ACC112 (cell line): Measurements from ENCODE around the gene SLC49A4.

Source experiments
- H2AFZ ChIP-seq: fragments of 200-600 bp; sonication (generic); one replicate; pipeline ENCODE4 v1.6.0; 2017; ENCODE audit warnings: antibody characterized with exemption, low read length; ENCODE audit not compliant: unreplicated experiment
- H3K27ac ChIP-seq: fragments of 200-600 bp; sonication (generic); 2 replicates; pipeline ENCODE4 v1.5.1; 2014; ENCODE audit warnings: low read depth, mild to moderate bottlenecking, antibody characterized with exemption, low read length, moderate library complexity
- H3K27me3 ChIP-seq: fragments of 200-600 bp; sonication (generic); 2 replicates; pipeline ENCODE4 v1.6.1; 2014; ENCODE audit warnings: mild to moderate bottlenecking, antibody characterized with exemption, low read length, moderate library complexity, mixed read lengths; ENCODE audit not compliant: insufficient read depth
- H3K36me3 ChIP-seq: fragments of 200-600 bp; sonication (generic); 2 replicates; pipeline ENCODE4 v1.6.1; 2016; ENCODE audit warnings: mild to moderate bottlenecking, antibody characterized with exemption, low read length, moderate library complexity, mixed read lengths; ENCODE audit not compliant: insufficient read depth
- H3K4me1 ChIP-seq: fragments of 200-600 bp; sonication (generic); one replicate; pipeline ENCODE4 v1.6.1; 2016; ENCODE audit warnings: low read length, mixed read lengths; ENCODE audit not compliant: insufficient read depth, unreplicated experiment, control insufficient read depth
- H3K4me3 ChIP-seq: fragments of 200-600 bp; sonication (generic); 2 replicates; pipeline ENCODE4 v1.5.1; 2014; ENCODE audit warnings: mild to moderate bottlenecking, low read depth, low read length
- H3K79me2 ChIP-seq: fragments of 200-600 bp; sonication (generic); one replicate; pipeline ENCODE4 v1.6.0; 2016; ENCODE audit warnings: low read length; ENCODE audit not compliant: control insufficient read depth, unreplicated experiment, insufficient read depth

SLC49A4 gene

DNA sequence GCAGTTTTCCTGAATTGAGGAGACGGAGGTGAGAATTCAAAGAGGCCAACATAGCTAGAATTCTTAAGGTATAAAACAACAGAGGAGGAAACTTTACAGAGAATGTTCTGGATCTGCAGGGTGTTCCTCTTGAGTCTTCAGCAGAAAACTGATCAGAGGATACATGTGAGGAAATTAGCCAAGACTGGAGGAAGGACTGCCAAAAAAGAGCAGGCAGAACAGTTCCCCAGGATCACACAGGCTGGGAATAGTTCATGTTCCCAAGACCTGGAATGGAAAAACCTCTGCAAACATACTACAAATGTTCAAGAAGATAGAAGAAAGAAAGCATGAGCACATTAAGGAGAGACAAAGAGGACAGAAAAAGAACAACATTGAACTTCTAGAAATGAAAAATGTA lies 7.5 kb downstream of the SLC49A4 start:
- Histone ChIP-seq H2AFZ (no peak overlapping the region), H3K27me3 (no peaks in the 10 kb centered on the region), H3K79me2 (no peaks in the 10 kb centered on the region), H3K36me3 (no peaks in the 10 kb centered on the region), H3K27ac (no peak overlapping the region), H3K4me3 (no peak overlapping the region), H3K4me1 (no peaks in the 10 kb centered on the region)

- no peaks in the 10 kb centered on the region for H3K4me1 ChIP-seq
- H3K27me3 ChIP-seq, result no peaks in the 10 kb centered on the region
- no peaks in the 10 kb centered on the region for H3K36me3 ChIP-seq
- H3K27ac ChIP-seq, result no peak overlapping the region
- no peak overlapping the region for H3K4me3 ChIP-seq
- H2AFZ ChIP-seq, result no peak overlapping the region
- H3K79me2 ChIP-seq, result no peaks in the 10 kb centered on the region
Observed at GRCh38 chr3:122803977-122804376, 9.1 kb downstream of the SLC49A4 start.

- H3K27ac ChIP-seq, result no peak overlapping the region
- H3K4me3 ChIP-seq, result no peak overlapping the region
- H3K4me1 ChIP-seq, result no peaks in the 10 kb centered on the region
- peaks cover 4% of the 10 kb centered on the region; the same call in 1 of the 2 replicates for H3K36me3 ChIP-seq
- H2AFZ ChIP-seq, result no peak overlapping the region
- no peaks in the 10 kb centered on the region for H3K27me3 ChIP-seq
- no peaks in the 10 kb centered on the region for H3K79me2 ChIP-seq
Observed at GRCh38 chr3:122810734-122811133, 15.9 kb downstream of the SLC49A4 start.

GRCh38 chr3:122816587-122816986 lies 21.7 kb downstream of the SLC49A4 start:
- no peaks in the 10 kb centered on the region for H3K27me3 ChIP-seq
- no peaks in the 10 kb centered on the region for H3K4me1 ChIP-seq
- peaks cover 4% of the 10 kb centered on the region; the same call in 1 of the 2 replicates for H3K36me3 ChIP-seq
- H3K4me3 ChIP-seq, result no peak overlapping the region
- H3K79me2 ChIP-seq, result no peaks in the 10 kb centered on the region
- H3K27ac ChIP-seq, result no peak overlapping the region
- H2AFZ ChIP-seq, result no peak overlapping the region

GRCh38 chr3:122824465-122825381 lies 29.9 kb downstream of the SLC49A4 start:
- Histone ChIP-seq H3K27ac (no peak overlapping the region), H3K36me3 (0 out of 2 replicates have a peak, but pooled peaks cover 10% of the 10 kb centered on the region), H3K79me2 (no peaks in the 10 kb centered on the region), H3K4me3 (no peak overlapping the region), H3K27me3 (no peaks in the 10 kb centered on the region), H3K4me1 (no peaks in the 10 kb centered on the region), H2AFZ (no peak overlapping the region)

DNA sequence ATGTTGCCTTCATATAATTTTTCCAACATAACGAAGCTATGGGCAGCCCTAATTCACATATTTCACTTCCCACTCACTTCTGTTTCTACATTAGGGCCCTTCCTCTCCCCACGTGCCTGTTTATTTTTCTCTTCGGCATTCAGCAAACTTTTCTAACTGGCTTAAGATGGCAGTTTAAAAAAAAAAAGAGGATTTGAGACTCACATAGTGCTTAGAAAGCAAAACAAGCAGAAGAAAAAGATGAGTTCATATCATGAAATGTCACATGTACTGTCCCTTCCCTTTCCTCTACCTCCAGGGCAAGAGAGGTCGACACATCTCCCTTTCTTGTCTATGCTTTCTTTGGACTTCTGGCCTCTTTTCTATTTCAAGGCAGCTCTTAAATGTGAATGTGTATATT lies 30.6 kb downstream of the SLC49A4 start:
- Histone ChIP-seq H3K36me3 (peaks cover 10% of the 10 kb centered on the region; the same call in 1 of the 2 replicates), H3K27me3 (no peaks in the 10 kb centered on the region), H3K79me2 (no peaks in the 10 kb centered on the region), H3K4me1 (no peaks in the 10 kb centered on the region), H2AFZ (no peak overlapping the region), H3K27ac (no peak overlapping the region), H3K4me3 (no peak overlapping the region)

DNA sequence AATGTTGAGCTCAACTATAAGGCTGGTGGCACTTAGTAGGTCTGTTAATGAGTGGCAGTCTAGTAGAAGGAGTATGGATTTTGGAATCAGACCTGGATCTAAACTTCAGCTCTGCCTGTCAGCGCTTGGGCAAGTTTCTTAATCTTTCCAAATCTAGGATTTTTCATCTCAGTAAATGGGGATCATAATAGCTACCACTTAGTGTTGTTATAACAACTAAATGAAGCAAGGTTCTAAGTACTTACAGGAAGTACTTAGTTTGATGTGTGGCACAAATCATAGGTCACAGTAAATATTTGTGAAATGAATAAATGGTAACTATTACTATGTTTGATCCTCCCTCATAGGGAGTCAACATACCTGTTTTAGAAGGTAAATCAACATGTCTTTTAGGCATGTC lies 31.4 kb downstream of the SLC49A4 start:
- Histone ChIP-seq H3K27ac (no peak overlapping the region), H3K27me3 (no peaks in the 10 kb centered on the region), H3K4me3 (no peak overlapping the region), H3K4me1 (no peaks in the 10 kb centered on the region), H3K36me3 (peaks cover 10% of the 10 kb centered on the region; the same call in 1 of the 2 replicates), H3K79me2 (no peaks in the 10 kb centered on the region), H2AFZ (no peak overlapping the region)

DNA sequence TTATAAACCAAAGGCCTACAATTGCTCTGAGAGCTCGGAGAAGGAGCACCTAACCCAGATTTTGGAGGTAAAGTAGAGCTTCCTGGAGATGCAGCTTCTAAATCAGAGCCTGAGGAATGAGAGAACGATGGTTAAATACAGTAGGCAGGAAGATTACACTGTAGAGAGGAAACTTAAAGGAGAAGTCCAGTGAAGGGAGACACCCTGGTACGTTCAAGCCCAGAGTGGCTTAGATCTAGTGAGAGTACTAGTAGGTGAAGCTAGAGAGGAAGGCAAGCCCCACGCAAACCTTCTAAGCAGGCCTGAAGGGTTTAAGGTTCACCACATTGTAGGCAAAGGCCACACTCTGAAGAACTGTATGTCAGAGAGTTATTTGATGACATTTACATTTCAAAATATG lies 33.4 kb downstream of the SLC49A4 start:
- no peak overlapping the region for H3K27ac ChIP-seq
- H3K27me3 ChIP-seq, result no peaks in the 10 kb centered on the region
- no peak overlapping the region for H2AFZ ChIP-seq
- H3K4me1 ChIP-seq, result no peaks in the 10 kb centered on the region
- H3K4me3 ChIP-seq, result no peak overlapping the region
- peaks cover 10% of the 10 kb centered on the region; the same call in 1 of the 2 replicates for H3K36me3 ChIP-seq
- H3K79me2 ChIP-seq, result no peaks in the 10 kb centered on the region

GRCh38 chr3:122835590-122835989 lies 40.7 kb downstream of the SLC49A4 start:
- no peak overlapping the region for H2AFZ ChIP-seq
- no peaks in the 10 kb centered on the region for H3K27me3 ChIP-seq
- no peak overlapping the region for H3K4me3 ChIP-seq
- H3K27ac ChIP-seq, result no peak overlapping the region
- no peaks in the 10 kb centered on the region for H3K4me1 ChIP-seq
- no peaks in the 10 kb centered on the region for H3K79me2 ChIP-seq
- H3K36me3 ChIP-seq, result peaks cover 8% of the 10 kb centered on the region

GRCh38 chr3:122843604-122844003 lies 48.7 kb downstream of the SLC49A4 start:
- Histone ChIP-seq H3K27me3 (no peaks in the 10 kb centered on the region), H3K4me3 (no peak overlapping the region), H3K79me2 (no peaks in the 10 kb centered on the region), H3K27ac (no peak overlapping the region), H3K4me1 (no peaks in the 10 kb centered on the region), H2AFZ (no peak overlapping the region), H3K36me3 (peaks cover 3% of the 10 kb centered on the region; the same call in 1 of the 2 replicates)

GRCh38 chr3:122857019-122857418 lies 62.1 kb downstream of the SLC49A4 start:
- Histone ChIP-seq H2AFZ (peak overlapping the region; percentile 68), H3K4me1 (peaks cover 15% of the 10 kb centered on the region), H3K27ac (peak overlapping the region; percentile 59), H3K36me3 (no peaks in the 10 kb centered on the region), H3K4me3 (no peak overlapping the region), H3K79me2 (no peaks in the 10 kb centered on the region), H3K27me3 (no peaks in the 10 kb centered on the region)
